Tibial nerve (tissue), 4 donors: Measurements from ENCODE around the gene TRPT1. TPM values are rescaled to one million over a fixed set of nuclear protein-coding genes. Genes with fewer than 3 reads are reported as not detected.
A peak's percentile ranks its signal among the peaks of the same experiment; 100 is the strongest.

Experiments used
- DNase-seq, 2 donors: peaks; one replicate each; pipeline ENCODE4 v3.0.0-alpha.2; 2019; ENCODE audit warnings: low spot score in 2 of 2
- H3K27ac ChIP-seq, 4 donors: fragments of 200-600 bp; sonication (generic) in 3 of 4; one replicate each; pipeline ENCODE4 v1.5.1; 2017 to 2019; ENCODE audit warnings: mild to moderate bottlenecking in 1 of 4
- H3K27me3 ChIP-seq, 2 donors: fragments of 200-600 bp; sonication (generic) in 1 of 2; one replicate each; pipeline versions ENCODE4 v1.5.1 to v1.6.0; 2017 to 2019
- H3K36me3 ChIP-seq, 3 donors: fragments of 200-600 bp; sonication (generic); one replicate each; pipeline ENCODE4 v1.5.1; 2018 to 2019
- H3K4me1 ChIP-seq, 4 donors: fragments of 200-600 bp; sonication (generic) in 3 of 4; one replicate each; pipeline ENCODE4 v1.5.1; 2017 to 2019
- H3K4me3 ChIP-seq, 4 donors: fragments of 200-600 bp; sonication (generic) in 3 of 4; one replicate each; pipeline ENCODE4 v1.5.1; 2017 to 2019; ENCODE audit warnings: mild to moderate bottlenecking in 1 of 4, moderate library complexity in 1 of 4
- H3K9me3 ChIP-seq, 4 donors: fragments of 200-600 bp; sonication (generic) in 3 of 4; one replicate each; pipeline ENCODE4 v1.5.1; 2017 to 2019
- CTCF ChIP-seq, 5 experiments: fragments of 200-600 bp in 3 of 5; fragments of 450-650 bp in 2 of 5; sonication (generic) in 3 of 5; IDR thresholded peaks; one replicate each; pipeline ENCODE4 v1.5.1; 2016 to 2019; ENCODE audit warnings: antibody characterized with exemption in 5 of 5, mild to moderate bottlenecking in 3 of 5, moderate library complexity in 2 of 5
- EP300 ChIP-seq, 2 donors: sonication (generic); formaldehyde crosslinking; IDR thresholded peaks; one replicate each; pipeline ENCODE4 v1.6.1; 2017; ENCODE audit warnings: antibody characterized with exemption in 2 of 2, mild to moderate bottlenecking in 1 of 2
- POLR2A ChIP-seq, 2 donors: fragments of 450-650 bp; IDR thresholded peaks; one replicate each; pipeline ENCODE4 v1.6.1; 2017; ENCODE audit warnings: antibody characterized with exemption in 2 of 2, mild to moderate bottlenecking in 2 of 2, moderate library complexity in 2 of 2
- WGBS, 2 donors: methylation state at CpG; one replicate each; pipeline ENCODE4 v1.1.5; 2018; 5-methylcytosine and 5-hydroxymethylcytosine counted together
- total RNA-seq, 4 donors: library from RNA; depleted of rRNA; stranded (reverse); fragments of >200 nt; gene quantifications; one replicate each; pipeline ENCODE4 v1.1.0, GENCODE V29; 2016

TRPT1 gene
- total RNA-seq, 4 donors from 2014 or later, result 64.9 to 74.7 (median 68.7) TPM

DNA sequence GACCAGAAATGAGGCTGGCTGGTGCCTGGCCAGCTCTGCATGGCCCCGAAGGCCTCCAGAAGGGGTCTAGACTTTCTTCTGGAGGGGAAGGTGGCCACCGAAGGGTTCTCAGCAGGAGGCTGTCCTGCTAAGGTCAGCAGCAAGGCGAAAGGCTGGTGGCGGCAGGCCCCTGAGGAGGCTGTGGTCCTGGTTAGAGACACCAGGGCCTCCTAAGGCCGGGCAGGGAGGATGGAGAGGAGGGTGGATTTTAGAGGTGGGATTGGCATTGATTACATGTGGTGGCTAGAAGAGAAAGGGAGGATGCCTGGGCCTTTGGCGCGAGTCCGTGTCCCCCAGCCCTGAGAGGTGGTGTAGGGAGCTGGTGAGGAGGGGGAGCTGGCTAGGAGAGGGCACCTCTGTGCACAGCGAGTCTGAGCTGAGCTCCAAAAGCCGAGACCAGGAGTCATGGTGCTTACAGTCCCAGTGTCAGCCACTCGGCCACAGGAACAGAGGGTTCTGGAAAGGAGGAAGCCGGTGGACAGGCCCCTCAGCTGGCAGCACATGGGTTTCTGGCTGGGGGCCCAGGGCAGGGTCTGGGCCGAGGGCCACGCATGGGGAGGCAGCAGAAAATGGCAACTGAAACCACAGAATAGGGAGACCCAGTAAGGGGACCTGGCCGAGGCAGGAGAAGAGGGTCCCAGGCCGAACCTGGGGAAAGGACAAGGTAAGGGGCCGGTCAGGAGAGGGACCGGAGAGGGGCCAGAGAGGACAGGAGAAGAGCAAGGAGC is 17.0 kb downstream of the TRPT1 start:
- peaks cover 0 to 58% (median 0%) of the 10 kb centered on the region in 3 donors for H3K36me3 ChIP-seq
- no peaks in the 10 kb centered on the region for H3K9me3 ChIP-seq
- no peak for DNase-seq
- no peak overlapping the region for H3K4me3 ChIP-seq
- peaks cover 0 to 24% (median 10%) of the 10 kb centered on the region in 4 donors for H3K4me1 ChIP-seq
- peak overlapping the region in 1 of 4 donors; percentile 70 for H3K27ac ChIP-seq
- 74 to 82% methylated on average over 18 of the region's 18 CpGs for WGBS, 2 donors
- no peak for TF ChIP-seq POLR2A (IDR thresholded peaks at IDR 0.05)
- TF ChIP-seq CTCF (IDR thresholded peaks at IDR 0.05), result no peak
- TF ChIP-seq EP300 (IDR thresholded peaks at IDR 0.05), result no peak
- no peaks in the 10 kb centered on the region for H3K27me3 ChIP-seq

- H3K27ac ChIP-seq, result peak overlapping the region; percentile 17 to 85 (median 74)
- no peaks in the 10 kb centered on the region for H3K9me3 ChIP-seq
- no peak for TF ChIP-seq POLR2A (IDR thresholded peaks at IDR 0.05)
- TF ChIP-seq EP300 (IDR thresholded peaks at IDR 0.05), result no peak
- no peak for TF ChIP-seq CTCF (IDR thresholded peaks at IDR 0.05)
- 71 to 75% methylated on average over 15 to 23 of the region's 23 CpGs for WGBS, 2 donors
- H3K36me3 ChIP-seq, result peaks cover 0 to 66% (median 3%) of the 10 kb centered on the region in 3 donors
- peak overlapping the region in 3 of 4 donors; percentile 13 to 54 (median 48) for H3K4me3 ChIP-seq
- DNase-seq, result no peak
- no peaks in the 10 kb centered on the region for H3K27me3 ChIP-seq
- peaks cover 0 to 26% (median 10%) of the 10 kb centered on the region in 4 donors for H3K4me1 ChIP-seq
Observed at GRCh38 chr11:64208086-64208795, 17.7 kb downstream of the TRPT1 start.

DNA sequence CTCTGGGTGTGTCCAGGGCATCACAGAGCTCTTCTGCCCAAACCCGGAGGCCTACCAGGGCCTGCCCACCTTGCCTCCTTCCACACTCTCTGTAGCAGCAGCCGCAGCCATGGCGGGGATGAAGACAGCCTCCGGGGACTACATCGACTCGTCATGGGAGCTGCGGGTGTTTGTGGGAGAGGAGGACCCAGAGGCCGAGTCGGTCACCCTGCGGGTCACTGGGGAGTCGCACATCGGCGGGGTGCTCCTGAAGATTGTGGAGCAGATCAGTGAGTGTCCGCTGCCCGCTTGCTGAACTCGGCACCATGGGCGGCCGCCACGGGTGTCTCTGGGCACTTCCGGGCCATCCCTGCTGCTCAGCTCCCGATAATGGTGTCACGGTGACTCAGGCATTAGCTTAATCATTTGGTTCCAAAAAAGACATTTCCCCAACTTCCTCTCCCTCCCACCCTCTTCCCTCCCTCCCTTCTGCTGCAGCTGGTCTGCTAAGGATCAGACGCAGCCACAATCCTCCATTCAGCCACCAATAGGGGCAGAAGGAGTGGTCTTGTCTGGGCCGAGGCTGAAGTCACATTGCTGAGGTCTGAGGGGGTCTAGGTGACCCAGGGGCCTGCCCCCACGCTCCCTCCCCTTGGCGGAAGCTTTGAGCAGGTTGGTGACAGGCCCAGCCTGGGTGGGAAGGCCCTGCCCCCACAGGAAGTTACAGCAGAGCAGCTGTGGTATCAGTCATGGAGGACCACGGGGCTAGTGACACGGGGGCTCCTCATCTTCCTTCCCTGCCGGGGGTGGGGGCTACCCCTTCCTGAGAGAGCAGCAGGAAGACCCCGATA is 18.5 kb downstream of the TRPT1 start:
- TF ChIP-seq POLR2A (IDR thresholded peaks at IDR 0.05) (no peak), EP300 (IDR thresholded peaks at IDR 0.05) (peak in 1 of 2 donors; percentile 29)
- H3K36me3 ChIP-seq, result peaks cover 0 to 72% (median 11%) of the 10 kb centered on the region in 3 donors
- H3K27me3 ChIP-seq, result no peaks in the 10 kb centered on the region
- WGBS, 2 donors, result 41 to 48% methylated on average over 20 to 23 of the region's 30 CpGs
- peak overlapping the region; percentile 17 to 85 (median 74) for H3K27ac ChIP-seq
- H3K4me1 ChIP-seq, result peaks cover 0 to 26% (median 10%) of the 10 kb centered on the region in 4 donors
- no peaks in the 10 kb centered on the region for H3K9me3 ChIP-seq
- peak overlapping the region; percentile 11 to 54 (median 30) for H3K4me3 ChIP-seq
- DNase-seq, result peak in 1 of 2 donors; percentile 36

DNA sequence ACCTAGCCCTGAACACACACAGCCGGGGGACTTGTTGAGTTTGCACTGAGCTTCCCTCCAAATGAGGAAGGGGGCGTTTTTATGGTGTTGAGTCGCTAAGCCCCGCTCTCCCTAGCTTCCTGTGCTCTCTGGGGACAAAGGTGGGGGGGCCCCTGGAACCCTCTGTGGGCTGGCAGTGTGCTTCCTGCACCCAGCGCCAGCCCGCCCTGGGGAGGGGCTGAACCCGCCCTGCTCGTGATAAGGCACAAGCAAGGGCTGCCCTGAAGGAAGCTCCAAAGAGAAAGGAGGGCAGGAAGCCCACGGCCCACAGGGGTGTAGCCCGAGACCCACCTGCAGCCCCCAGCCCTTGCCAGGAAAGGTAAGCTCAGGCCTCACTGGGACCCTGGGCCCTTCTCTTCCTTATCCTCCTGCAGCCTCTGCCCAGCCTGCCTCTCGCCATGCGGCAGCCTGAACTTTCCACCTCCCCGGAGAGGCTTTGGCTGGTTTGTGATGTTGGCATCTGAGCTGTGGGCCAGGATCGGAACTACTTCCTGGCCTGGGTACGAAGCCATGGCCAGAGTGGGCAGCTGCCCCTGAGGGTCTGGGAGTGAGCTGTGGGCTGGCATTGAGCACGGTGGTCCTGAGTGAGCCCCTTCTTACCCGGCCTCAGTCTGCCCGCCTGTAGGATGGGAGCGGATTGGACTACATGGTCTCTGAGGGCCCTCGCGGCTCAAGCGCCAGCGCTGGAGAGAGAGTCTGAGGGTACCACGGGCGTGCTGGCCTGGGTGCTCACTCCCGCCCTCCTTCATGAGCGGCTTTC is 19.3 kb downstream of the TRPT1 start, which contains the start of gene FERMT3:
Gene FERMT3 (plus strand): TSS at position 265 of the 799 bp plus-strand sequence. CDS start 644 bp downstream, outside the sequence.
- H3K9me3 ChIP-seq, result no peaks in the 10 kb centered on the region
- peak within 1 kb of the TSS; percentile 11 to 54 (median 30) for H3K4me3 ChIP-seq
- H3K36me3 ChIP-seq, result peaks cover 0 to 71% (median 11%) of the 10 kb centered on the region in 3 donors
- H3K4me1 ChIP-seq, result peaks cover 0 to 26% (median 10%) of the 10 kb centered on the region in 4 donors
- H3K27ac ChIP-seq, result peak within 1 kb of the TSS; percentile 17 to 85 (median 74)
- no peaks in the 10 kb centered on the region for H3K27me3 ChIP-seq
- peak in 1 of 2 donors; percentile 31 for DNase-seq
- TF ChIP-seq EP300 (IDR thresholded peaks at IDR 0.05) (no peak), POLR2A (IDR thresholded peaks at IDR 0.05) (peak in 1 of 2 donors; percentile 26)
- WGBS, 2 donors, result 62 to 68% methylated on average over 6 to 13 of the region's 27 CpGs

DNA sequence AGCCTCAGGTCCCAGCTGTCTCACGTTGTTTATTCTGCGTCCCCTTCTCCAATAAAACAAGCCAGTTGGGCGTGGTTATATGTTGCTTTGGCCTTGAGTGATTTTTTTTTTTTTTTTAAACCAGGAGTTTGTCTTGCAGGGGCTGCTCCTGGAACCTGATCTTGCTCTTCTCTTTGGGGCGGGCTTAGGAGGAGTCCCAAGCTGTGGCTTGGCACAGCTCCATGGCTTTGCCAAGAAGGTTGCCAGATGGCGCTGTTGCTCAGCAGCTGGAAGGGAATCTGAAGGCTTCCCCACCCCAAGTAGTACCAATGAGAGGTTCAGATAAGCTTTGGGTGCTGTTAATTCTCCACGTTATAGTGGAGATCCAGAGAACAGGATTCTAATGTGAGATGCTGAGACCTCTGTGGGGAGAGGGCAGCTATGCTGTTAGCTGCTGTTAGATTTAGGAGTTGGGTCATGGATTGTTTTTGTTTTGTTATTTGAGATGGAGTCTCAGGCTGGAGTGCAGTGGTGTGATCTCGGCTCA is 21.5 kb downstream of the TRPT1 start:
- 31 to 34% methylated on average over 7 of the region's 7 CpGs for WGBS, 2 donors
- DNase-seq, result peak; percentile 85 to 92

More for the DNA sequence above, 21.5 kb downstream of the TRPT1 start:
- H3K27ac ChIP-seq, result peak overlapping the region in 1 of 4 donors; percentile 5
- H3K9me3 ChIP-seq, result no peaks in the 10 kb centered on the region
- no peak overlapping the region for H3K4me3 ChIP-seq
- H3K4me1 ChIP-seq, result peaks cover 0 to 26% (median 10%) of the 10 kb centered on the region in 4 donors
- TF ChIP-seq POLR2A (IDR thresholded peaks at IDR 0.05) (no peak), CTCF (IDR thresholded peaks at IDR 0.05) (peak; percentile 68 to 82 (median 75)), EP300 (IDR thresholded peaks at IDR 0.05) (peak in 1 of 2 donors; percentile 77)
- H3K27me3 ChIP-seq, result no peaks in the 10 kb centered on the region
- peaks cover 0 to 81% (median 23%) of the 10 kb centered on the region in 3 donors for H3K36me3 ChIP-seq
